Duodenal mucosa (tissue), 2 donors: ENCODE measurements around the gene CCDC137.

Experiments
- H3K27ac ChIP-seq: one replicate; pipeline ENCODE4 v1.7.0; 2013; ENCODE audit warnings: low read depth, low read length
- H3K27me3 ChIP-seq, 2 donors: one replicate each; pipeline ENCODE4 v1.7.0; 2013; ENCODE audit warnings: low read length in 2 of 2, control low read depth in 1 of 2; ENCODE audit not compliant: insufficient read depth in 2 of 2, control insufficient read depth in 1 of 2
- H3K36me3 ChIP-seq, 2 donors: one replicate each; pipeline ENCODE4 v1.7.0; 2013; ENCODE audit warnings: low read length in 2 of 2, control low read depth in 1 of 2; ENCODE audit not compliant: insufficient read depth in 2 of 2, control insufficient read depth in 1 of 2
- H3K4me1 ChIP-seq, 2 donors: one replicate each; pipeline ENCODE4 v1.7.0; 2013; ENCODE audit warnings: low read length in 2 of 2, control low read depth in 1 of 2; ENCODE audit not compliant: insufficient read depth in 2 of 2, control insufficient read depth in 1 of 2
- H3K4me3 ChIP-seq, 2 donors: one replicate each; pipeline ENCODE4 v1.7.0; 2013; ENCODE audit warnings: low read length in 2 of 2, low read depth in 1 of 2
- H3K9ac ChIP-seq, 2 donors: one replicate each; pipeline ENCODE4 v1.7.0; 2013; ENCODE audit warnings: low read length in 2 of 2, low read depth in 1 of 2
- H3K9me3 ChIP-seq, 2 donors: one replicate each; pipeline ENCODE4 v1.7.0; 2013; ENCODE audit warnings: low read length in 2 of 2, control low read depth in 1 of 2; ENCODE audit not compliant: control insufficient read depth in 1 of 2

The CCDC137 gene

GRCh38 chr17:81681672-81682071, 15.1 kb downstream of the CCDC137 start:
- no peaks in the 10 kb centered on the region for H3K27me3 ChIP-seq
- H3K4me3 ChIP-seq, result no peak overlapping the region
- H3K36me3 ChIP-seq, result peaks cover 14 to 16% of the 10 kb centered on the region in 2 donors
- no peak overlapping the region for H3K9ac ChIP-seq
- H3K9me3 ChIP-seq, result no peaks in the 10 kb centered on the region
- peaks cover 14 to 23% of the 10 kb centered on the region in 2 donors for H3K4me1 ChIP-seq
- no peak overlapping the region for H3K27ac ChIP-seq

GRCh38 chr17:81682565-81683207, 16.1 kb downstream of the CCDC137 start:
- Histone ChIP-seq H3K4me1 (peaks cover 14 to 23% of the 10 kb centered on the region in 2 donors), H3K9ac (peak overlapping the region; percentile 83 to 85), H3K9me3 (no peaks in the 10 kb centered on the region), H3K27ac (no peak overlapping the region), H3K36me3 (peaks cover 23 to 26% of the 10 kb centered on the region in 2 donors), H3K4me3 (peak overlapping the region; percentile 89 to 92), H3K27me3 (no peaks in the 10 kb centered on the region)

- peak overlapping the region; percentile 89 to 92 for H3K4me3 ChIP-seq
- H3K4me1 ChIP-seq, result peaks cover 14 to 23% of the 10 kb centered on the region in 2 donors
- H3K36me3 ChIP-seq, result peaks cover 23 to 31% of the 10 kb centered on the region in 2 donors
- H3K9me3 ChIP-seq, result no peaks in the 10 kb centered on the region
- no peaks in the 10 kb centered on the region for H3K27me3 ChIP-seq
- H3K9ac ChIP-seq, result peak overlapping the region; percentile 83 to 85
- H3K27ac ChIP-seq, result peak overlapping the region; percentile 32
These were observed 16.7 kb downstream of the CCDC137 start for GRCh38 chr17:81683208-81683583.

- Histone ChIP-seq H3K4me3 (peak within 1 kb of the TSS; percentile 92), H3K27me3 (no peaks in the 10 kb centered on the region), H3K4me1 (peaks cover 14 to 23% of the 10 kb centered on the region in 2 donors), H3K36me3 (peaks cover 27 to 37% of the 10 kb centered on the region in 2 donors), H3K9ac (peak within 1 kb of the TSS; percentile 85 to 88), H3K9me3 (no peaks in the 10 kb centered on the region), H3K27ac (peak within 1 kb of the TSS; percentile 35)
These were observed 17.3 kb downstream of the CCDC137 start, which contains the start of the genes ARL16 and HGS for GRCh38 chr17:81683584-81684441. TSS of gene ARL16 (minus strand) at chr17:81683797. CDS start at chr17:81683753, 44 bp downstream. TSS of gene HGS (plus strand) at chr17:81684011. CDS start at chr17:81684067, 56 bp downstream.

GRCh38 chr17:81684442-81684911, 17.9 kb downstream of the CCDC137 start:
- Histone ChIP-seq H3K4me3 (peak overlapping the region; percentile 92), H3K4me1 (peaks cover 14 to 23% of the 10 kb centered on the region in 2 donors), H3K36me3 (peaks cover 28 to 44% of the 10 kb centered on the region in 2 donors), H3K9ac (peak overlapping the region; percentile 84 to 88), H3K27me3 (no peaks in the 10 kb centered on the region), H3K27ac (peak overlapping the region; percentile 35), H3K9me3 (no peaks in the 10 kb centered on the region)

- Histone ChIP-seq H3K36me3 (peaks cover 25 to 50% of the 10 kb centered on the region in 2 donors), H3K9ac (peak overlapping the region; percentile 84 to 88), H3K9me3 (no peaks in the 10 kb centered on the region), H3K27ac (no peak overlapping the region), H3K4me3 (peak overlapping the region; percentile 92), H3K27me3 (no peaks in the 10 kb centered on the region), H3K4me1 (peaks cover 14 to 23% of the 10 kb centered on the region in 2 donors)
These were observed 18.6 kb downstream of the CCDC137 start for GRCh38 chr17:81685108-81685507.

GRCh38 chr17:81686614-81687013, 20.1 kb downstream of the CCDC137 start:
- Histone ChIP-seq H3K27me3 (no peaks in the 10 kb centered on the region), H3K4me1 (peaks cover 14 to 23% of the 10 kb centered on the region in 2 donors), H3K4me3 (no peak overlapping the region), H3K36me3 (peaks cover 27 to 62% of the 10 kb centered on the region in 2 donors), H3K27ac (no peak overlapping the region), H3K9me3 (no peaks in the 10 kb centered on the region), H3K9ac (no peak overlapping the region)

- no peaks in the 10 kb centered on the region for H3K9me3 ChIP-seq
- peaks cover 14 to 16% of the 10 kb centered on the region in 2 donors for H3K4me1 ChIP-seq
- H3K9ac ChIP-seq, result no peak overlapping the region
- peaks cover 27 to 72% of the 10 kb centered on the region in 2 donors for H3K36me3 ChIP-seq
- H3K27ac ChIP-seq, result no peak overlapping the region
- no peaks in the 10 kb centered on the region for H3K27me3 ChIP-seq
- H3K4me3 ChIP-seq, result no peak overlapping the region
These were observed 21.4 kb downstream of the CCDC137 start for GRCh38 chr17:81687770-81688541.

GRCh38 chr17:81688616-81689015, 22.1 kb downstream of the CCDC137 start:
- Histone ChIP-seq H3K4me1 (peaks cover 14% of the 10 kb centered on the region in 2 donors), H3K36me3 (peaks cover 34 to 77% of the 10 kb centered on the region in 2 donors), H3K27ac (peak overlapping the region; percentile 10), H3K9me3 (no peaks in the 10 kb centered on the region), H3K9ac (no peak overlapping the region), H3K27me3 (no peaks in the 10 kb centered on the region), H3K4me3 (no peak overlapping the region)
